Hepatocyte (in vitro differentiated cells): ENCODE data around the gene USP48. TPM values are rescaled to one million over a fixed set of nuclear protein-coding genes. Genes with fewer than 3 reads are reported as not detected.

Source experiments
- DNase-seq: peaks from one replicate; pipeline ENCODE4 v3.0.0-alpha.2; 2016; ENCODE audit warnings: low spot score
- H2AFZ ChIP-seq: fragments of 200-600 bp; sonication (generic); 2 replicates; pipeline ENCODE4 v1.6.0; 2016; ENCODE audit warnings: antibody characterized with exemption, mild to moderate bottlenecking
- H3K27ac ChIP-seq: fragments of 200-600 bp; sonication (generic); 2 replicates; pipeline ENCODE4 v1.5.1; 2016; ENCODE audit warnings: mild to moderate bottlenecking
- H3K27me3 ChIP-seq: fragments of 200-600 bp; sonication (generic); 2 replicates; pipeline ENCODE4 v1.6.1; 2016
- H3K36me3 ChIP-seq: fragments of 200-600 bp; sonication (generic); replicated peaks from 2 replicates; pipeline ENCODE4 v1.5.1; 2016; ENCODE audit warnings: low read depth; ENCODE audit not compliant: insufficient read depth
- H3K4me1 ChIP-seq: fragments of 200-600 bp; sonication (generic); 2 replicates; pipeline ENCODE4 v1.5.1; 2016; ENCODE audit warnings: mild to moderate bottlenecking, moderate library complexity; ENCODE audit not compliant: insufficient read depth
- H3K4me2 ChIP-seq: fragments of 200-600 bp; sonication (generic); 2 replicates; pipeline ENCODE4 v1.6.0; 2016
- H3K4me3 ChIP-seq: fragments of 200-600 bp; sonication (generic); 2 replicates; pipeline ENCODE4 v1.5.1; 2016; ENCODE audit warnings: mild to moderate bottlenecking
- H3K79me2 ChIP-seq: fragments of 200-600 bp; sonication (generic); 2 replicates; pipeline ENCODE4 v1.6.0; 2017; ENCODE audit warnings: mild to moderate bottlenecking
- H3K9me2 ChIP-seq: fragments of 200-600 bp; sonication (generic); replicated peaks from 2 replicates; pipeline ENCODE4 v1.6.0; 2017; ENCODE audit warnings: mild to moderate bottlenecking; ENCODE audit not compliant: insufficient read depth
- H3K9me3 ChIP-seq: fragments of 200-600 bp; sonication (generic); 2 replicates; pipeline ENCODE4 v1.5.1; 2016; ENCODE audit warnings: low read depth, mild to moderate bottlenecking
- H4K20me1 ChIP-seq: fragments of 200-600 bp; sonication (generic); 2 replicates; pipeline ENCODE4 v1.6.0; 2016; ENCODE audit warnings: mild to moderate bottlenecking; ENCODE audit not compliant: insufficient read depth, poor library complexity, severe bottlenecking
- EZH2 ChIP-seq: fragments of 200-600 bp; sonication (generic); IDR thresholded peaks from 2 replicates; pipeline ENCODE4 v1.6.1; 2016; ENCODE audit warnings: antibody characterized with exemption, mild to moderate bottlenecking, borderline replicate concordance
- EZH2phosphoT487 ChIP-seq: fragments of 200-600 bp; sonication (generic); IDR thresholded peaks from one replicate; pipeline ENCODE4 v1.6.1; 2018; ENCODE audit warnings: antibody characterized with exemption, mild to moderate bottlenecking, low read depth, moderate library complexity; ENCODE audit not compliant: unreplicated experiment, severe bottlenecking
- WGBS: methylation state at CpG from one replicate; pipeline ENCODE4 v1.1.6; 2016; ENCODE audit warnings: low lambda C conversion rate; ENCODE audit errors: missing lambda C conversion rate; 5-methylcytosine and 5-hydroxymethylcytosine counted together
- polyA plus RNA-seq: library from polyadenylated mRNA; unstranded; fragments of >200 nt; fragmentation: Nextera tagmentation; extraction: Ambion mirVana; gene quantifications from 2 replicates; pipeline ENCODE4 v1.2.1, GENCODE V29; 2016
- total RNA-seq: library from RNA; depleted of rRNA; stranded (reverse); fragments of >200 nt; gene quantifications from 2 replicates; pipeline ENCODE4 v1.2.3, GENCODE V29; 2014
- TF ChIP-seq, protein P1 (sequence below): fragments of 200-600 bp; sonication (generic); IDR thresholded peaks from 2 replicates; pipeline ENCODE4 v1.5.1; 2016; ENCODE audit warnings: antibody characterized with exemption, mild to moderate bottlenecking; ENCODE audit not compliant: poor library complexity

The USP48 gene
- total and polyA plus RNA-seq, 2 experiments from 2014 or later: 38.9 to 39.5 TPM

DNA sequence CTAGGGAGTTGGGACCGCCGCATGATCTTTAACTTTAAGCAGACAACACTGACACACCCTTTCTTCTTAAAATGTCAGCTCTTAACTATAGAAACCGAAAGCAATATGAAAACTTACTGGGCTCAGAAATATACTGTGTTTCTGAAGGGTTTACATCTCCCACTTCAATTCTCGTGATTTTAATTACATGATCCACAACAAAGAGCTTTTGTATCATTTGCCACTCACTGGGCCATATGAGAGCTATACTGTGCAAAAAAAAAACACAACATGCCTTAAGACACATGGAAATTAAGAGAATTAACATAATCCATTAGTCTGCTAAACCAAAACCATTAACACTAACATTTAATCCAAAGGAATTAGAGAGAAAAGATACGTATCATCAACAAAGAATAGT is 78.8 kb downstream of the USP48 start:
- no peaks in the 10 kb centered on the region for H3K79me2 ChIP-seq
- WGBS: 92% methylated on average over 5 of the region's 5 CpGs
- no peaks in the 10 kb centered on the region for H3K9me3 ChIP-seq
- peaks cover 3% of the 10 kb centered on the region for H4K20me1 ChIP-seq
- H2AFZ ChIP-seq: no peak overlapping the region
- no peak for DNase-seq
- no peaks in the 10 kb centered on the region for H3K27me3 ChIP-seq
- H3K4me1 ChIP-seq: no peaks in the 10 kb centered on the region
- TF ChIP-seq, protein P1, sequence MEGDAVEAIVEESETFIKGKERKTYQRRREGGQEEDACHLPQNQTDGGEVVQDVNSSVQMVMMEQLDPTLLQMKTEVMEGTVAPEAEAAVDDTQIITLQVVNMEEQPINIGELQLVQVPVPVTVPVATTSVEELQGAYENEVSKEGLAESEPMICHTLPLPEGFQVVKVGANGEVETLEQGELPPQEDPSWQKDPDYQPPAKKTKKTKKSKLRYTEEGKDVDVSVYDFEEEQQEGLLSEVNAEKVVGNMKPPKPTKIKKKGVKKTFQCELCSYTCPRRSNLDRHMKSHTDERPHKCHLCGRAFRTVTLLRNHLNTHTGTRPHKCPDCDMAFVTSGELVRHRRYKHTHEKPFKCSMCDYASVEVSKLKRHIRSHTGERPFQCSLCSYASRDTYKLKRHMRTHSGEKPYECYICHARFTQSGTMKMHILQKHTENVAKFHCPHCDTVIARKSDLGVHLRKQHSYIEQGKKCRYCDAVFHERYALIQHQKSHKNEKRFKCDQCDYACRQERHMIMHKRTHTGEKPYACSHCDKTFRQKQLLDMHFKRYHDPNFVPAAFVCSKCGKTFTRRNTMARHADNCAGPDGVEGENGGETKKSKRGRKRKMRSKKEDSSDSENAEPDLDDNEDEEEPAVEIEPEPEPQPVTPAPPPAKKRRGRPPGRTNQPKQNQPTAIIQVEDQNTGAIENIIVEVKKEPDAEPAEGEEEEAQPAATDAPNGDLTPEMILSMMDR: no peak
- H3K4me2 ChIP-seq: no peak overlapping the region
- no peaks in the 10 kb centered on the region for H3K36me3 ChIP-seq
- no peak overlapping the region for H3K27ac ChIP-seq
- H3K9me2 ChIP-seq: no peaks in the 10 kb centered on the region
- H3K4me3 ChIP-seq: no peak overlapping the region

DNA sequence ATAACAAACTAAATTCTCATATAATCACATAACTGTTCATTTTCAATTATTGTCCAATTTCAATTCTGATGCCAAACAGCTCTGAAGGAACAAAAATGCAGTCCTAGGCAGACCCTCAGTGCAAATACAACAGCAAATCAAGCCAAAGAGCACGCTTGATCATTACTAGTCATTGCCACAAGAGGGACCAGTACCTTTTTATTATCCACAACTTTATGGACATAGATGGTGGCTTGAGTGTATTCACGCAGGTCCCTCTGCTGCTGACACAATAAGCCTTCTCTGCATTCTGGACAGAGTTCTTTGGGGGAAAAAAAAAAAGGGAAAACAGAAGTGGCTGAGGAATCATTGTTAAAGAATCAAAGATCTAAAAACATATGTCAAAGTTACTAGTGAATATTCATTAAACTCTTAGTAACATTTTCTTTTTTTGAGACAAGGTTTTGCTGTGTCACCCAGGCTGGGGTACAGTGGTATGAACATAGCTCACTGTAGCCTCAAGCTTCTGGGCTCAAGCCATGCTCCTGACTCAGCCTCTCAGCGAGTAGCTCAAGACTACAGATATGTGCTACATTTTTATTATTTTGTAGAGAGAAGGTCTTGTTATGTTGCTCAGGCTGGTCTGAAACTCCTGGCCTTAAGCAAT is 79.5 kb downstream of the USP48 start:
- TF ChIP-seq, protein P1: peak; percentile 39
- TF ChIP-seq EZH2 (no peak), EZH2phosphoT487 (no peak)
- peak; percentile 37 for DNase-seq
- Histone ChIP-seq H3K4me1 (no peaks in the 10 kb centered on the region), H3K79me2 (no peaks in the 10 kb centered on the region), H3K36me3 (no peaks in the 10 kb centered on the region), H2AFZ (no peak overlapping the region), H3K27ac (no peak overlapping the region), H4K20me1 (peaks cover 3% of the 10 kb centered on the region), H3K4me3 (no peak overlapping the region), H3K4me2 (no peak overlapping the region), H3K9me3 (no peaks in the 10 kb centered on the region), H3K9me2 (no peaks in the 10 kb centered on the region), H3K27me3 (no peaks in the 10 kb centered on the region)
- 71% methylated on average over 3 of the region's 3 CpGs for WGBS

DNA sequence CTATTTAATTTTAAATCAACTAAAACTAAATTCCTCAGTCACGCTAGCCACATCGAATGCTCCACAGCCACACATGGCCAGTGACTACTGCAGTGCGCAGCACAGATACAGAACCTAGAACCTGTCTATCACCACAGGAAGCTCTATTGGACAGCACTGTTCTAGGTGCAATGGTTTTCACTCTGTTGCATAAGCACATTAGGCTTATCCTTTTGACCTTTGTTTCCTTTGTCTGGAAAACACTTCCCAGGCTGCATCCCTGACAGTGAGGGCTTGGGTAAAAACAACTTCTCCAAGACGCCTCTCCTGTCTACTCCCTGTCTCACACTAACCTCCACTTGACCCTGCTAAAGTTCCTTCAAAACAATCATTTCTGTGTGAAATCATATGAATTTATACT is 80.2 kb downstream of the USP48 start:
- Histone ChIP-seq H4K20me1 (peaks cover 3% of the 10 kb centered on the region), H3K9me3 (no peaks in the 10 kb centered on the region), H3K4me3 (no peak overlapping the region), H3K27ac (no peak overlapping the region), H2AFZ (no peak overlapping the region), H3K27me3 (no peaks in the 10 kb centered on the region), H3K4me1 (no peaks in the 10 kb centered on the region), H3K79me2 (no peaks in the 10 kb centered on the region), H3K9me2 (no peaks in the 10 kb centered on the region), H3K36me3 (no peaks in the 10 kb centered on the region), H3K4me2 (no peak overlapping the region)
- no peak for DNase-seq
- WGBS: 98% methylated on average over 4 of the region's 4 CpGs
- TF ChIP-seq EZH2phosphoT487 (no peak), EZH2 (no peak)
- TF ChIP-seq, protein P1: no peak

- H3K9me3 ChIP-seq: no peaks in the 10 kb centered on the region
- no peak for TF ChIP-seq EZH2
- TF ChIP-seq, protein P1: no peak
- TF ChIP-seq EZH2phosphoT487: no peak
- H3K36me3 ChIP-seq: no peaks in the 10 kb centered on the region
- no peaks in the 10 kb centered on the region for H3K4me1 ChIP-seq
- no peaks in the 10 kb centered on the region for H3K9me2 ChIP-seq
- WGBS: 95% methylated on average over 6 of the region's 6 CpGs
- no peaks in the 10 kb centered on the region for H4K20me1 ChIP-seq
- H3K27ac ChIP-seq: no peak overlapping the region
- H2AFZ ChIP-seq: no peak overlapping the region
- no peaks in the 10 kb centered on the region for H3K27me3 ChIP-seq
- DNase-seq: no peak
- H3K79me2 ChIP-seq: no peaks in the 10 kb centered on the region
- H3K4me2 ChIP-seq: no peak overlapping the region
- no peak overlapping the region for H3K4me3 ChIP-seq
Observed at GRCh38 chr1:21701401-21701800, 81.5 kb downstream of the USP48 start.
